Measurements from ENCODE around the gene CASP8AP2.
"Not testable (repeated sequence)": the region's sequence is repeated elsewhere in the genome, so short reads cannot be mapped to it uniquely, and the experiment has no call there.

The CASP8AP2 gene

GRCh38 chr6:89819336-89820130 lies 10.1 kb upstream of the CASP8AP2 start, which contains the start of gene MDN1:
TSS of gene MDN1 (minus strand) at chr6:89819794. CDS start at chr6:89819607, 187 bp downstream.
- in situ Hi-C loops (cut with MboI; ENCODE audit: low sequenced_read_pairs), result no loop called here

GRCh38 chr6:89826029-89826528 lies 3.6 kb upstream of the CASP8AP2 start:
- in situ Hi-C loops (cut with MboI; ENCODE audit: low sequenced_read_pairs), result no loop called here

- in situ Hi-C loops (cut with MboI; ENCODE audit: low sequenced_read_pairs), result not testable (repeated sequence)
These were observed 1.1 kb upstream of the CASP8AP2 start for GRCh38 chr6:89828475-89828987.

GRCh38 chr6:89828988-89829471 lies 650 bp upstream of the CASP8AP2 start:
- in situ Hi-C loops (cut with MboI; ENCODE audit: low sequenced_read_pairs), result no loop called here

- in situ Hi-C loops (cut with MboI; ENCODE audit: low sequenced_read_pairs), result no loop called here
These were observed 610 bp downstream of the CASP8AP2 start for GRCh38 chr6:89830170-89830809.

GRCh38 chr6:89834884-89835792 lies 5.5 kb downstream of the CASP8AP2 start:
- in situ Hi-C loops (cut with MboI; ENCODE audit: low sequenced_read_pairs), result no loop called here

GRCh38 chr6:89836639-89837222 lies 7.1 kb downstream of the CASP8AP2 start:
- in situ Hi-C loops (cut with MboI; ENCODE audit: low sequenced_read_pairs), result no loop called here

- in situ Hi-C loops (cut with MboI; ENCODE audit: low sequenced_read_pairs), result no loop called here
These were observed 10.9 kb downstream of the CASP8AP2 start for GRCh38 chr6:89840538-89840937.

GRCh38 chr6:89842228-89842627 lies 12.5 kb downstream of the CASP8AP2 start:
- in situ Hi-C loops (cut with MboI; ENCODE audit: low sequenced_read_pairs), result no loop called here

- in situ Hi-C loops (cut with MboI; ENCODE audit: low sequenced_read_pairs), result no loop called here
These were observed 13.4 kb downstream of the CASP8AP2 start for GRCh38 chr6:89843070-89843469.

- in situ Hi-C loops (cut with MboI; ENCODE audit: low sequenced_read_pairs), result not testable (repeated sequence)
These were observed 17.8 kb downstream of the CASP8AP2 start for GRCh38 chr6:89847513-89847912.

GRCh38 chr6:89853068-89853467 lies 23.4 kb downstream of the CASP8AP2 start:
- in situ Hi-C loops (cut with MboI; ENCODE audit: low sequenced_read_pairs), result no loop called here

GRCh38 chr6:89858041-89858440 lies 28.4 kb downstream of the CASP8AP2 start:
- in situ Hi-C loops (cut with MboI; ENCODE audit: low sequenced_read_pairs), result no loop called here

GRCh38 chr6:89859744-89860143 lies 30.1 kb downstream of the CASP8AP2 start:
- in situ Hi-C loops (cut with MboI; ENCODE audit: low sequenced_read_pairs), result no loop called here

GRCh38 chr6:89862273-89862672 lies 32.6 kb downstream of the CASP8AP2 start:
- in situ Hi-C loops (cut with MboI; ENCODE audit: low sequenced_read_pairs), result no loop called here

GRCh38 chr6:89862698-89863097 lies 33.0 kb downstream of the CASP8AP2 start:
- in situ Hi-C loops (cut with MboI; ENCODE audit: low sequenced_read_pairs), result no loop called here

GRCh38 chr6:89866024-89866678 lies 36.5 kb downstream of the CASP8AP2 start:
- in situ Hi-C loops (cut with MboI; ENCODE audit: low sequenced_read_pairs), result no loop called here

- in situ Hi-C loops (cut with MboI; ENCODE audit: low sequenced_read_pairs), result no loop called here
These were observed 44.0 kb downstream of the CASP8AP2 start for GRCh38 chr6:89873721-89874120.

- in situ Hi-C loops (cut with MboI; ENCODE audit: low sequenced_read_pairs), result no loop called here
These were observed 44.8 kb downstream of the CASP8AP2 start for GRCh38 chr6:89874438-89874837.
